K562 (cell line): ENCODE data around the gene ITGA2B. TPM values are rescaled to one million over a fixed set of nuclear protein-coding genes. Genes with fewer than 3 reads are reported as not detected.

ENCODE experiments used
- CAMTA2 ChIP-seq: fragments of 250-450 bp; sonication (Bioruptor Pico); conservative IDR thresholded peaks from 2 replicates; pipeline ENCODE4 v1.5.1; 2022
- CHD2 ChIP-seq: IDR thresholded peaks from 2 replicates; pipeline ENCODE4 v1.6.1; 2011; ENCODE audit warnings: low read depth, low read length
- ETV6 ChIP-seq, 3 experiments: fragments of 150-350 bp in 1 of 3; sonication (generic) in 1 of 3; formaldehyde crosslinking in 1 of 3; IDR thresholded peaks; 2 replicates each; pipeline versions ENCODE4 v1.6.1 to v1.8.0; 2014 to 2022; ENCODE audit warnings: borderline replicate concordance in 2 of 3, low read depth in 2 of 3, antibody characterized with exemption in 1 of 3, low read length in 1 of 3, mild to moderate bottlenecking in 1 of 3, missing genetic modification reagents in 1 of 3
- FOXJ2 ChIP-seq: fragments of 200-800 bp; sonication (Bioruptor generic); IDR thresholded peaks from 2 replicates; pipeline ENCODE4 v1.6.1; 2016; ENCODE audit warnings: missing genetic modification characterization, missing compliant biosample characterization
- HDAC1 ChIP-seq, 2 experiments: fragments of 450-650 bp; IDR thresholded peaks; 2 replicates each; pipeline ENCODE4 v1.6.1; 2016 to 2017; ENCODE audit warnings: inconsistent platforms in 1 of 2, mild to moderate bottlenecking in 1 of 2, moderate library complexity in 1 of 2
- HDAC8 ChIP-seq: fragments of 450-650 bp; IDR thresholded peaks from 2 replicates; pipeline ENCODE4 v1.6.1; 2016; ENCODE audit warnings: mild to moderate bottlenecking, missing genetic modification characterization, moderate library complexity, missing compliant biosample characterization
- KAT7 ChIP-seq: sonication (generic); formaldehyde crosslinking; IDR thresholded peaks from 2 replicates; pipeline ENCODE4 v1.8.0; 2022; ENCODE audit warnings: missing genetic modification reagents, mild to moderate bottlenecking, borderline replicate concordance
- KLF10 ChIP-seq: fragments of 250-450 bp; sonication (Bioruptor Pico); IDR thresholded peaks from 2 replicates; pipeline ENCODE4 v1.6.1; 2021; ENCODE audit warnings: matching md5 sums
- POLR2AphosphoS2 ChIP-seq: IDR thresholded peaks from 2 replicates; pipeline ENCODE4 v1.6.1; 2012; ENCODE audit warnings: low read length, improper control_type of control experiment
- PPARD ChIP-seq: fragments of 250-450 bp; sonication (Bioruptor Pico); IDR thresholded peaks from 2 replicates; pipeline ENCODE4 v1.8.0; 2022; ENCODE audit warnings: inconsistent platforms, mild to moderate bottlenecking, moderate library complexity
- RREB1 ChIP-seq: fragments of 250-450 bp; sonication (Bioruptor Pico); IDR thresholded peaks from 2 replicates; pipeline ENCODE4 v1.4.0; 2020
- SREBF2 ChIP-seq: sonication (generic); formaldehyde crosslinking; IDR thresholded peaks from 2 replicates; pipeline ENCODE4 v1.4.0; 2020; ENCODE audit warnings: mild to moderate bottlenecking, missing genetic modification reagents
- ZNF174 ChIP-seq: fragments of 250-450 bp; sonication (Bioruptor Pico); IDR thresholded peaks from 2 replicates; pipeline ENCODE4 v1.4.0; 2020; ENCODE audit warnings: mild to moderate bottlenecking
- ZNF589 ChIP-seq: fragments of 200-800 bp; sonication (Bioruptor generic); IDR thresholded peaks from 2 replicates; pipeline ENCODE4 v1.6.1; 2016; ENCODE audit warnings: low read depth, missing genetic modification characterization, missing compliant biosample characterization
- ZNF639 ChIP-seq, 2 experiments: fragments of 200-800 bp in 1 of 2; sonication (Bioruptor generic) in 1 of 2; sonication (generic) in 1 of 2; formaldehyde crosslinking in 1 of 2; IDR thresholded peaks in 1 of 2; conservative IDR thresholded peaks in 1 of 2; 2 replicates each; pipeline versions ENCODE4 v1.5.0 to v1.6.1; 2016 to 2020; ENCODE audit warnings: missing compliant biosample characterization in 1 of 2, missing genetic modification characterization in 1 of 2, missing genetic modification reagents in 1 of 2
- polyA plus RNA-seq, 8 experiments: library from polyadenylated mRNA; depleted of rRNA in 4 of 8; stranded (reverse) in 5 of 8; unstranded in 3 of 8; fragments of >200 nt; fragmentation: Nextera tagmentation in 2 of 8; fragmentation: Illumina TruSeq in 1 of 8; extraction: Ambion mirVana in 2 of 8; extraction: Trizol in 1 of 8; gene quantifications; 2 replicates each; pipeline versions ENCODE4 v1.2.1 to v1.2.3, GENCODE V29; 2011 to 2014; ENCODE audit warnings: inconsistent platforms in 1 of 8, missing spikeins in 1 of 8
- total RNA-seq, 7 experiments: library from RNA; depleted of rRNA in 6 of 7; stranded (reverse); fragments of >200 nt in 6 of 7; fragmentation: Illumina TruSeq in 2 of 7; extraction: Trizol in 2 of 7; gene quantifications; 2 replicates each; pipeline versions ENCODE4 v1.2.1 to v1.2.3, GENCODE V29; 2011 to 2021; ENCODE audit warnings: low replicate concordance in 1 of 7
- TF ChIP-seq, protein P1 (sequence below): fragments of 250-450 bp; sonication (Bioruptor Pico); IDR thresholded peaks from 2 replicates; pipeline ENCODE4 v1.4.0; 2020; ENCODE audit warnings: borderline replicate concordance
- TF ChIP-seq, protein P2 (sequence below), 2 experiments: fragments of 450-650 bp in 1 of 2; sonication (generic) in 1 of 2; formaldehyde crosslinking in 1 of 2; IDR thresholded peaks in 1 of 2; conservative IDR thresholded peaks in 1 of 2; 2 replicates each; pipeline versions ENCODE4 v1.6.1 to v1.8.1; 2016 to 2023; ENCODE audit warnings: mild to moderate bottlenecking in 2 of 2, moderate library complexity in 2 of 2, inconsistent platforms in 1 of 2, missing genetic modification reagents in 1 of 2

The ITGA2B gene
- total and polyA plus RNA-seq, 9 of the 15 experiments (the other 6 are each of a cell fraction or from before 2014, with no cell fraction given) = 1.1 to 26.4 (median 5.6) TPM

DNA sequence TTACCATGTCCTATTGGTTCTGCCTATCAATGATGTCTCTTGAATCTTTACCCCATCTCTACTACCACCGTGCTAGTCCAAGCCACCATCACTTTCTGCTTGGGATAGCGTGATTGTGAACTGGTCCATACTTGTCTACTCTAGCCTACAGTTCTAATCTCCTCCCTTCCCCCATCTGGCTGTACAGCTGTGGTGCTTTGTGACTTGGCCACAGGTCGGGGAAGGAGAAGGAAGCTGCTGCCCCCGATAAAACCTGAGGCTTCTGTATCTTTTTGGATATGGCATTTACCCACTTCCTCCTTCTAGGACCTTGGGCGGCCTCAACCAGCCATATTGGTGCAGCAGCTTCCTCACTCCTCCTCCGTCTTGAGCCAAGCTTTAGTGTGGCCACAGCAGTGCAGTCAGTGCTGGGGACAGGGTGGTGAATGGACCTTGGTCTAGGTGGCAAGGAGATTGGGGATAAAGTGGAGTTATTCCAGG, 314 bp upstream of the ITGA2B start (continued):
- TF ChIP-seq KAT7 (CRISPR knock-in tag) (no peak), HDAC8 (tag) (peak; percentile 38; the same call in 1 of the 2 replicates), ZNF174 (CRISPR knock-in tag) (no peak), FOXJ2 (tag) (no peak), KLF10 (CRISPR knock-in tag) (no peak), POLR2AphosphoS2 (no peak), CAMTA2 (CRISPR knock-in tag) (no peak), HDAC1 (IDR thresholded peaks at IDR 0.05) (0 out of 4 replicates have a peak, but pooled peaks have one; percentile 9 to 25), ETV6 (IDR thresholded peaks at IDR 0.05; ENCODE audit: borderline replicate concordance in 1 of 2, low read depth in 2 of 2, low read length in 1 of 2) (peak in 1 of 2 experiments; percentile 84; a peak in 2 of 4 replicates), ETV6 (CRISPR knock-in tag; IDR thresholded peaks at IDR 0.05; ENCODE audit: borderline replicate concordance) (no peak), ZNF589 (CRISPR knock-in tag) (0 out of 2 replicates have a peak, but pooled peaks have one; percentile 40), ZNF639 (CRISPR knock-in tag; conservative IDR thresholded peaks at IDR 0.05 in 1 of 2, IDR thresholded peaks at IDR 0.05 in 1 of 2) (peak in 1 of 2 experiments; percentile 89; a peak in 2 of 4 replicates), SREBF2 (CRISPR knock-in tag) (no peak), PPARD (CRISPR knock-in tag) (no peak), CHD2 (peak; percentile 54), RREB1 (CRISPR knock-in tag) (peak; percentile 31; the same call in 1 of the 2 replicates)
- TF ChIP-seq, protein P1, sequence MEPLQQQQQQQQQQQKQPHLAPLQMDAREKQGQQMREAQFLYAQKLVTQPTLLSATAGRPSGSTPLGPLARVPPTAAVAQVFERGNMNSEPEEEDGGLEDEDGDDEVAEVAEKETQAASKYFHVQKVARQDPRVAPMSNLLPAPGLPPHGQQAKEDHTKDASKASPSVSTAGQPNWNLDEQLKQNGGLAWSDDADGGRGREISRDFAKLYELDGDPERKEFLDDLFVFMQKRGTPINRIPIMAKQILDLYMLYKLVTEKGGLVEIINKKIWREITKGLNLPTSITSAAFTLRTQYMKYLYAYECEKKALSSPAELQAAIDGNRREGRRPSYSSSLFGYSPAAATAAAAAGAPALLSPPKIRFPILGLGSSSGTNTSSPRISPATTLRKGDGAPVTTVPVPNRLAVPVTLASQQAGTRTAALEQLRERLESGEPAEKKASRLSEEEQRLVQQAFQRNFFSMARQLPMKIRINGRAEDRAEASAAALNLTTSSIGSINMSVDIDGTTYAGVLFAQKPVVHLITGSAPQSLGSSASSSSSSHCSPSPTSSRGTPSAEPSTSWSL = no peak
- TF ChIP-seq, protein P2, sequence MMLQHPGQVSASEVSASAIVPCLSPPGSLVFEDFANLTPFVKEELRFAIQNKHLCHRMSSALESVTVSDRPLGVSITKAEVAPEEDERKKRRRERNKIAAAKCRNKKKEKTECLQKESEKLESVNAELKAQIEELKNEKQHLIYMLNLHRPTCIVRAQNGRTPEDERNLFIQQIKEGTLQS (IDR thresholded peaks at IDR 0.05) = no peak
- TF ChIP-seq, protein P2 (CRISPR knock-in tag; conservative IDR thresholded peaks at IDR 0.05) = no peak
